ENCODE data around the gene ATOH8. TPM values are rescaled to one million over a fixed set of nuclear protein-coding genes. Genes with fewer than 3 reads are reported as not detected.

Gene ATOH8
- total RNA-seq, 1 donor from 2014 or later: 7.7 TPM

GRCh38 chr2:85792783-85793441, 39.1 kb downstream of the ATOH8 start:
- no peak for TF ChIP-seq CTCF (conservative IDR thresholded peaks at IDR 0.05)
- Mint-ChIP-seq H3K27me3 (ENCODE audit: low read depth) (no peaks in the 10 kb centered on the region), H3K4me1 (peaks cover 61% of the 10 kb centered on the region), H3K36me3 (ENCODE audit: low read depth) (no peaks in the 10 kb centered on the region), H3K9me3 (no peaks in the 10 kb centered on the region), H3K4me3 (no peak overlapping the region), H3K27ac (ENCODE audit: unreplicated experiment) (peak overlapping the region; percentile 88)
- no peak for DNase-seq (ENCODE audit: low read depth, low spot score)

GRCh38 chr2:85793584-85793983, 39.8 kb downstream of the ATOH8 start:
- peaks cover 63% of the 10 kb centered on the region for H3K4me1 Mint-ChIP-seq
- H3K27ac Mint-ChIP-seq (ENCODE audit: unreplicated experiment): no peak overlapping the region
- no peaks in the 10 kb centered on the region for H3K27me3 Mint-ChIP-seq (ENCODE audit: low read depth)
- no peak overlapping the region for H3K4me3 Mint-ChIP-seq
- no peaks in the 10 kb centered on the region for H3K36me3 Mint-ChIP-seq (ENCODE audit: low read depth)
- H3K9me3 Mint-ChIP-seq: no peaks in the 10 kb centered on the region
- TF ChIP-seq CTCF (conservative IDR thresholded peaks at IDR 0.05): no peak
- no peak for DNase-seq (ENCODE audit: low read depth, low spot score)

- Mint-ChIP-seq H3K9me3 (no peaks in the 10 kb centered on the region), H3K4me1 (peaks cover 63% of the 10 kb centered on the region), H3K27me3 (ENCODE audit: low read depth) (no peaks in the 10 kb centered on the region), H3K4me3 (no peak overlapping the region), H3K36me3 (ENCODE audit: low read depth) (no peaks in the 10 kb centered on the region), H3K27ac (ENCODE audit: unreplicated experiment) (no peak overlapping the region)
- TF ChIP-seq CTCF (conservative IDR thresholded peaks at IDR 0.05): no peak
- no peak for DNase-seq (ENCODE audit: low read depth, low spot score)
Observed at GRCh38 chr2:85794038-85794441, 40.2 kb downstream of the ATOH8 start.

GRCh38 chr2:85794491-85795121, 40.8 kb downstream of the ATOH8 start:
- H3K4me3 Mint-ChIP-seq: no peak overlapping the region
- no peak overlapping the region for H3K27ac Mint-ChIP-seq (ENCODE audit: unreplicated experiment)
- H3K36me3 Mint-ChIP-seq (ENCODE audit: low read depth): no peaks in the 10 kb centered on the region
- no peaks in the 10 kb centered on the region for H3K9me3 Mint-ChIP-seq
- H3K27me3 Mint-ChIP-seq (ENCODE audit: low read depth): no peaks in the 10 kb centered on the region
- peaks cover 63% of the 10 kb centered on the region for H3K4me1 Mint-ChIP-seq
- DNase-seq (ENCODE audit: low read depth, low spot score): no peak
- TF ChIP-seq CTCF (conservative IDR thresholded peaks at IDR 0.05): no peak

GRCh38 chr2:85795331-85796045, 41.7 kb downstream of the ATOH8 start:
- no peak for TF ChIP-seq CTCF (conservative IDR thresholded peaks at IDR 0.05)
- Mint-ChIP-seq H3K27me3 (ENCODE audit: low read depth) (no peaks in the 10 kb centered on the region), H3K36me3 (ENCODE audit: low read depth) (no peaks in the 10 kb centered on the region), H3K9me3 (no peaks in the 10 kb centered on the region), H3K4me1 (peaks cover 61% of the 10 kb centered on the region), H3K27ac (ENCODE audit: unreplicated experiment) (peak overlapping the region; percentile 81), H3K4me3 (no peak overlapping the region)
- no peak for DNase-seq (ENCODE audit: low read depth, low spot score)

All from neural crest cell (in vitro differentiated cells).